ENCODE data around the gene MS4A1. TPM values are rescaled to one million over a fixed set of nuclear protein-coding genes. Genes with fewer than 3 reads are reported as not detected.

Gene MS4A1
- total RNA-seq, 4 donors from 2014 or later: 0.38 to 1.2 TPM; not detected in 2

- no peaks in the 10 kb centered on the region for H3K27me3 ChIP-seq
- H3K9me3 ChIP-seq: no peaks in the 10 kb centered on the region
- no peaks in the 10 kb centered on the region for H3K4me1 ChIP-seq
- no peak for DNase-seq
- WGBS, 2 donors: 61 to 68% methylated on average over 3 of the region's 3 CpGs
- no peak overlapping the region for H3K27ac ChIP-seq
- H3K4me3 ChIP-seq: no peak overlapping the region
- H3K36me3 ChIP-seq: no peaks in the 10 kb centered on the region
- intact Hi-C loops (cut with DNase I): no loop called here
- TF ChIP-seq, protein P1, sequence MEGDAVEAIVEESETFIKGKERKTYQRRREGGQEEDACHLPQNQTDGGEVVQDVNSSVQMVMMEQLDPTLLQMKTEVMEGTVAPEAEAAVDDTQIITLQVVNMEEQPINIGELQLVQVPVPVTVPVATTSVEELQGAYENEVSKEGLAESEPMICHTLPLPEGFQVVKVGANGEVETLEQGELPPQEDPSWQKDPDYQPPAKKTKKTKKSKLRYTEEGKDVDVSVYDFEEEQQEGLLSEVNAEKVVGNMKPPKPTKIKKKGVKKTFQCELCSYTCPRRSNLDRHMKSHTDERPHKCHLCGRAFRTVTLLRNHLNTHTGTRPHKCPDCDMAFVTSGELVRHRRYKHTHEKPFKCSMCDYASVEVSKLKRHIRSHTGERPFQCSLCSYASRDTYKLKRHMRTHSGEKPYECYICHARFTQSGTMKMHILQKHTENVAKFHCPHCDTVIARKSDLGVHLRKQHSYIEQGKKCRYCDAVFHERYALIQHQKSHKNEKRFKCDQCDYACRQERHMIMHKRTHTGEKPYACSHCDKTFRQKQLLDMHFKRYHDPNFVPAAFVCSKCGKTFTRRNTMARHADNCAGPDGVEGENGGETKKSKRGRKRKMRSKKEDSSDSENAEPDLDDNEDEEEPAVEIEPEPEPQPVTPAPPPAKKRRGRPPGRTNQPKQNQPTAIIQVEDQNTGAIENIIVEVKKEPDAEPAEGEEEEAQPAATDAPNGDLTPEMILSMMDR (IDR thresholded peaks at IDR 0.05): no peak
- no peak for TF ChIP-seq POLR2A (IDR thresholded peaks at IDR 0.05)
Measured at GRCh38 chr11:60457576-60457975, 1.9 kb downstream of the MS4A1 start.

GRCh38 chr11:60459345-60459744 is 3.7 kb downstream of the MS4A1 start:
- no peaks in the 10 kb centered on the region for H3K9me3 ChIP-seq
- TF ChIP-seq POLR2A (IDR thresholded peaks at IDR 0.05): no peak
- TF ChIP-seq, protein P1 (IDR thresholded peaks at IDR 0.05): no peak
- intact Hi-C loops (cut with DNase I): no loop called here
- no peaks in the 10 kb centered on the region for H3K36me3 ChIP-seq
- WGBS, 2 donors: 82 to 88% methylated on average over 1 of the region's 1 CpG
- no peaks in the 10 kb centered on the region for H3K4me1 ChIP-seq
- H3K27ac ChIP-seq: no peak overlapping the region
- no peaks in the 10 kb centered on the region for H3K27me3 ChIP-seq
- DNase-seq: no peak
- no peak overlapping the region for H3K4me3 ChIP-seq

GRCh38 chr11:60468829-60469228 is 13.2 kb downstream of the MS4A1 start:
- Histone ChIP-seq H3K9me3 (no peaks in the 10 kb centered on the region), H3K27ac (no peak overlapping the region), H3K27me3 (no peaks in the 10 kb centered on the region), H3K4me1 (no peaks in the 10 kb centered on the region), H3K4me3 (no peak overlapping the region), H3K36me3 (no peaks in the 10 kb centered on the region)
- no peak for DNase-seq
- 46 to 52% methylated on average over 2 of the region's 2 CpGs for WGBS, 2 donors
- intact Hi-C loops (cut with DNase I): no loop called here
- no peak for TF ChIP-seq POLR2A (IDR thresholded peaks at IDR 0.05)
- TF ChIP-seq, protein P1 (IDR thresholded peaks at IDR 0.05): no peak

GRCh38 chr11:60469723-60470122 is 14.1 kb downstream of the MS4A1 start:
- no peak for DNase-seq
- TF ChIP-seq POLR2A (IDR thresholded peaks at IDR 0.05): no peak
- TF ChIP-seq, protein P1 (IDR thresholded peaks at IDR 0.05): no peak
- H3K4me1 ChIP-seq: no peaks in the 10 kb centered on the region
- H3K27me3 ChIP-seq: no peaks in the 10 kb centered on the region
- H3K9me3 ChIP-seq: no peaks in the 10 kb centered on the region
- H3K36me3 ChIP-seq: no peaks in the 10 kb centered on the region
- intact Hi-C loops (cut with DNase I): no loop called here
- H3K27ac ChIP-seq: no peak overlapping the region
- 52 to 71% methylated on average over 2 of the region's 2 CpGs for WGBS, 2 donors
- no peak overlapping the region for H3K4me3 ChIP-seq

GRCh38 chr11:60477035-60477445 is 21.4 kb downstream of the MS4A1 start:
- intact Hi-C loops (cut with DNase I): no loop called here
- no peak for TF ChIP-seq POLR2A (IDR thresholded peaks at IDR 0.05)
- TF ChIP-seq, protein P1 (IDR thresholded peaks at IDR 0.05): no peak
- Histone ChIP-seq H3K27me3 (no peaks in the 10 kb centered on the region), H3K4me3 (no peak overlapping the region), H3K9me3 (no peaks in the 10 kb centered on the region), H3K4me1 (no peaks in the 10 kb centered on the region), H3K27ac (no peak overlapping the region), H3K36me3 (no peaks in the 10 kb centered on the region)
- DNase-seq: no peak
- 43 to 65% methylated on average over 6 of the region's 6 CpGs for WGBS, 2 donors
